ENCODE measurements around the gene GSTM2. TPM values are rescaled to one million over a fixed set of nuclear protein-coding genes. Genes with fewer than 3 reads are reported as not detected.
A peak's percentile ranks its signal among the peaks of the same experiment; 100 is the strongest.

Gene GSTM2
- total RNA-seq, 1 experiment from 2014 or later = 14.9 TPM

- H4K20me1 ChIP-seq (ENCODE audit: control insufficient read depth, insufficient read depth, insufficient read length) = no peaks in the 10 kb centered on the region
- no peak overlapping the region for H3K9ac ChIP-seq (ENCODE audit: extremely low read depth, insufficient read length, low read length)
- no peak overlapping the region for H3K27ac ChIP-seq (ENCODE audit: insufficient read length, low read depth, low read length)
Measured at GRCh38 chr1:109657395-109657794, 10.5 kb upstream of the GSTM2 start.

More at GRCh38 chr1:109657395-109657794, 10.5 kb upstream of the GSTM2 start:
- Histone ChIP-seq H2AK5ac (ENCODE audit: insufficient read length, low read length) (no peak overlapping the region), H4K8ac (replicated peaks; ENCODE audit: insufficient read length, low read depth, low read length) (no peak overlapping the region), H3K4me2 (ENCODE audit: insufficient read depth, insufficient read length, low read length) (no peak overlapping the region), H3K27me3 (ENCODE audit: insufficient read depth, low read length) (no peaks in the 10 kb centered on the region), H4K5ac (ENCODE audit: insufficient read length, low read depth, low read length) (no peak overlapping the region), H3K4ac (ENCODE audit: low read depth, low read length) (no peak overlapping the region), H3K9me3 (ENCODE audit: control insufficient read depth, low read depth, low read length) (no peaks in the 10 kb centered on the region), H2AFZ (ENCODE audit: low read length) (no peak overlapping the region), H2BK5ac (ENCODE audit: insufficient read length, low read length) (no peak overlapping the region), H3K23ac (ENCODE audit: insufficient read length, low read depth, low read length) (no peak overlapping the region), H2BK120ac (ENCODE audit: low read depth, low read length, poor library complexity, severe bottlenecking) (no peak overlapping the region), H3K14ac (ENCODE audit: insufficient read depth, low read length) (no peak overlapping the region), H3K4me1 (ENCODE audit: insufficient read depth, low read length) (no peaks in the 10 kb centered on the region), H4K91ac (ENCODE audit: insufficient read length, low read depth, low read length) (no peak overlapping the region), H3K79me1 (ENCODE audit: insufficient read depth, low read depth, low read length, poor library complexity, severe bottlenecking) (no peaks in the 10 kb centered on the region), H3T11ph (ENCODE audit: low read length) (no peak overlapping the region), H2BK12ac (ENCODE audit: insufficient read length, low read depth, low read length) (no peak overlapping the region), H3K79me2 (ENCODE audit: insufficient read depth, low read length) (no peaks in the 10 kb centered on the region), H2BK15ac (ENCODE audit: low read depth, low read length) (no peak overlapping the region), H3K56ac (ENCODE audit: insufficient read length, low read depth, low read length) (no peak overlapping the region), H2BK20ac (ENCODE audit: low read depth, low read length, poor library complexity, severe bottlenecking) (no peak overlapping the region), H3K18ac (ENCODE audit: insufficient read length, low read depth, low read length) (no peak overlapping the region), H3K23me2 (ENCODE audit: insufficient read length, low read depth, low read length, poor library complexity, severe bottlenecking) (peaks cover 4% of the 10 kb centered on the region)
- no CpG with 5 or more reads among the region's 4 CpGs for WGBS (ENCODE audit: extremely low coverage, insufficient read length, low lambda C conversion rate)
- Mint-ChIP-seq H3K27ac (no peak overlapping the region), H3K36me3 (ENCODE audit: insufficient read depth in 1 of 3, low read depth in 3 of 3) (no peaks in the 10 kb centered on the region), H3K4me3 (peak overlapping the region; percentile 7 to 35; a peak in 3 of 5 replicates), H3K9me3 (no peaks in the 10 kb centered on the region), H3K27me3 (ENCODE audit: low read depth) (peaks cover 26% of the 10 kb centered on the region), H3K4me1 (peaks cover 5 to 14% of the 10 kb centered on the region in 2 experiments; a peak in 3 of 4 replicates)
- no peak for DNase-seq
- TF ChIP-seq CTCF (conservative IDR thresholded peaks at IDR 0.05) = no peak
